ENCODE data around the gene CACNA1B.
"Not testable (repeated sequence)": the region's sequence is repeated elsewhere in the genome, so short reads cannot be mapped to it uniquely, and the experiment has no call there.

CACNA1B gene

DNA sequence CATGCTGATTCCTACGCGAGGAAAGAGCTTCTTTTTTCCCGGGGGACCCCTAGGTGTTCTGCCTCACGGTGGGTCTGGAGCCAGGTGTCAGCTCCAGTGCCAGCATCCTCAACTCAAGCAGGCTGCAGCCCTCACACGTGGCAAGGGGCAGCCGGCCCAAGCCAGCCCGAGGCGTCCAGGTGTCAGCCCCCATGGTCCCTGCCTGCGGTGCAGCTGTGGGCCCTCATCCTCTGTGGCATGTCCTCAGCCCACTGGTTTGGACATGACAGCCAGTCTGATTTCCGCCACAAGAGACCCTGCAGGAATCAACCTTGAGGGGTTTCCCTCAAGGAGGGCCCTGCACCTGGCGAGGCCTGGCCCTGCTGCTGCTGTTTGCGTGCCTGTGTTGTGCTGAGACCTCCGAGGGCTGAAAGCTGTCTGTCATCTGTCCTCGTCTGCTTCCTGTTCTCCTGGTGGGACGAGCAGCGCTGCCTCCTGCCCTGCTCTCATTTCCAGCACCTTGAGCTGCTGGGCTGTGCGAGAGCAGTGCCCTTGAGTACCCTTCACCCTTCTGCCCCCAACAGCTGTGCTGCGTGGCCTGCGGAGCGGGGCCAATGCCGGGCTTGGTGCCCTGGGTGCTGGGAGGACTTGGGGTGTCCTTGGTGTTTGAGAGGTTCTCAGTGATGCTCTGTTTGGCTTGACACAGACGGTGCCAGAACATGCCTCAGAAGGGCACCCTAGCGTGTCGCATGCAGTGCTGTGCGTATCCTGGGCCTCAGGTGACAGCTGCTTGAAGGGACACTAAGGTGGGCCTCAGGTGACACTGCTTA, 137.6 kb downstream of the CACNA1B start:
- no peak for TF ChIP-seq GABPA (IDR thresholded peaks at IDR 0.05; ENCODE audit: low read depth)
- TF ChIP-seq, protein P1, sequence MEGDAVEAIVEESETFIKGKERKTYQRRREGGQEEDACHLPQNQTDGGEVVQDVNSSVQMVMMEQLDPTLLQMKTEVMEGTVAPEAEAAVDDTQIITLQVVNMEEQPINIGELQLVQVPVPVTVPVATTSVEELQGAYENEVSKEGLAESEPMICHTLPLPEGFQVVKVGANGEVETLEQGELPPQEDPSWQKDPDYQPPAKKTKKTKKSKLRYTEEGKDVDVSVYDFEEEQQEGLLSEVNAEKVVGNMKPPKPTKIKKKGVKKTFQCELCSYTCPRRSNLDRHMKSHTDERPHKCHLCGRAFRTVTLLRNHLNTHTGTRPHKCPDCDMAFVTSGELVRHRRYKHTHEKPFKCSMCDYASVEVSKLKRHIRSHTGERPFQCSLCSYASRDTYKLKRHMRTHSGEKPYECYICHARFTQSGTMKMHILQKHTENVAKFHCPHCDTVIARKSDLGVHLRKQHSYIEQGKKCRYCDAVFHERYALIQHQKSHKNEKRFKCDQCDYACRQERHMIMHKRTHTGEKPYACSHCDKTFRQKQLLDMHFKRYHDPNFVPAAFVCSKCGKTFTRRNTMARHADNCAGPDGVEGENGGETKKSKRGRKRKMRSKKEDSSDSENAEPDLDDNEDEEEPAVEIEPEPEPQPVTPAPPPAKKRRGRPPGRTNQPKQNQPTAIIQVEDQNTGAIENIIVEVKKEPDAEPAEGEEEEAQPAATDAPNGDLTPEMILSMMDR (IDR thresholded peaks at IDR 0.05; ENCODE audit: insufficient read depth, low read length), result no peak
- TF ChIP-seq SPI1 (IDR thresholded peaks at IDR 0.05; ENCODE audit: borderline replicate concordance, low read depth), result no peak
- TF ChIP-seq, protein P2, sequence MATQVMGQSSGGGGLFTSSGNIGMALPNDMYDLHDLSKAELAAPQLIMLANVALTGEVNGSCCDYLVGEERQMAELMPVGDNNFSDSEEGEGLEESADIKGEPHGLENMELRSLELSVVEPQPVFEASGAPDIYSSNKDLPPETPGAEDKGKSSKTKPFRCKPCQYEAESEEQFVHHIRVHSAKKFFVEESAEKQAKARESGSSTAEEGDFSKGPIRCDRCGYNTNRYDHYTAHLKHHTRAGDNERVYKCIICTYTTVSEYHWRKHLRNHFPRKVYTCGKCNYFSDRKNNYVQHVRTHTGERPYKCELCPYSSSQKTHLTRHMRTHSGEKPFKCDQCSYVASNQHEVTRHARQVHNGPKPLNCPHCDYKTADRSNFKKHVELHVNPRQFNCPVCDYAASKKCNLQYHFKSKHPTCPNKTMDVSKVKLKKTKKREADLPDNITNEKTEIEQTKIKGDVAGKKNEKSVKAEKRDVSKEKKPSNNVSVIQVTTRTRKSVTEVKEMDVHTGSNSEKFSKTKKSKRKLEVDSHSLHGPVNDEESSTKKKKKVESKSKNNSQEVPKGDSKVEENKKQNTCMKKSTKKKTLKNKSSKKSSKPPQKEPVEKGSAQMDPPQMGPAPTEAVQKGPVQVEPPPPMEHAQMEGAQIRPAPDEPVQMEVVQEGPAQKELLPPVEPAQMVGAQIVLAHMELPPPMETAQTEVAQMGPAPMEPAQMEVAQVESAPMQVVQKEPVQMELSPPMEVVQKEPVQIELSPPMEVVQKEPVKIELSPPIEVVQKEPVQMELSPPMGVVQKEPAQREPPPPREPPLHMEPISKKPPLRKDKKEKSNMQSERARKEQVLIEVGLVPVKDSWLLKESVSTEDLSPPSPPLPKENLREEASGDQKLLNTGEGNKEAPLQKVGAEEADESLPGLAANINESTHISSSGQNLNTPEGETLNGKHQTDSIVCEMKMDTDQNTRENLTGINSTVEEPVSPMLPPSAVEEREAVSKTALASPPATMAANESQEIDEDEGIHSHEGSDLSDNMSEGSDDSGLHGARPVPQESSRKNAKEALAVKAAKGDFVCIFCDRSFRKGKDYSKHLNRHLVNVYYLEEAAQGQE (IDR thresholded peaks at IDR 0.05; ENCODE audit: insufficient replicate concordance, low read depth), result no peak
- TF ChIP-seq POLR2AphosphoS5 (IDR thresholded peaks at IDR 0.05; ENCODE audit: low read depth), result no peak
- Histone ChIP-seq H3K27ac (replicated peaks) (no peak overlapping the region), H3K4me3 (replicated peaks; ENCODE audit: insufficient read depth, low read length) (no peak overlapping the region), H3K27me3 (ENCODE audit: insufficient read depth, poor library complexity, severe bottlenecking) (no peaks in the 10 kb centered on the region)
- no peak for DNase-seq (ENCODE audit: low read depth in 1 of 2, low spot score in 1 of 2)

DNA sequence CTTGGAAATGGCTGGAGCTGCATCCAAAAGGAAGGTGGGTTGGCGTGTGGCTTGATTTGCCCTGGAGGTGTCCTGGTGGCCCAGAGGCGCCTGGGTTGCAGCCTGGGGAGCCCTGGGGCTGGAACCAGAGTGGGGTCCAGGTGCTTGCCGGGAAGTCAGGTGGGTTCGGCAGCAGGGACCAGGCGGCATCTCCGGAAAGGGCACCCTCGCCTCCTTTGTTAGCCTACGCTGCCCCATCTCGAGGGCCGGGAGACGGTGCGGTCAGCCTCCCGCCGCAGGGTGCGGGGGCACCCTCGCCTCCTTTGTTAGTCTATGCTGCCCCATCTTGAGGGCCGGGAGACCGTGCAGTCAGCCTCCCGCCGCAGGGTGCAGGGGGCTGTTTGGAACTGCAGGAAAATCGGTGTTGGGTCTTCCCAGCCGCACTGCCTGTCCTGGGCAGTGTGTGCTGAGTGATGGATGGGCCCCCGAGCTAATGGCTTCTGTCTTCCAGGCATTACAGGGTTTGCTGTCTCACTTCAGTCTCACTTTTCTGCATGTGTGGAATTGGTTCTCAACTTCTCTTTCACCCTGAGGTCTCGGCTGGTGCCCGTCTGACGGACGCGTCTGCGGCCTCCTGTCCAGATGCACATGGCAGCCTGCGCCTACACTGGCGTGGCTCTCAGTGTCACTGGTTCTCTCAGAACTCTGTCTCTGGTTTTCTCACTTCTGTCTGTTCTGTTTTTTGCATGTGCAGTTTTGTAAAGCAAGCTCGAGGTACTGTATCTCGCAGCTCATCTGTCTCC, 139.0 kb downstream of the CACNA1B start:
- DNase-seq (ENCODE audit: low read depth in 1 of 2, low spot score in 1 of 2), result no peak
- Histone ChIP-seq H3K4me3 (replicated peaks; ENCODE audit: insufficient read depth, low read length) (no peak overlapping the region), H3K27me3 (ENCODE audit: insufficient read depth, poor library complexity, severe bottlenecking) (no peaks in the 10 kb centered on the region), H3K27ac (replicated peaks) (no peak overlapping the region)
- no peak for TF ChIP-seq GABPA (IDR thresholded peaks at IDR 0.05; ENCODE audit: low read depth)
- TF ChIP-seq POLR2AphosphoS5 (IDR thresholded peaks at IDR 0.05; ENCODE audit: low read depth), result no peak
- no peak for TF ChIP-seq SPI1 (IDR thresholded peaks at IDR 0.05; ENCODE audit: borderline replicate concordance, low read depth)
- TF ChIP-seq, protein P1 (IDR thresholded peaks at IDR 0.05; ENCODE audit: insufficient read depth, low read length), result no peak
- TF ChIP-seq, protein P2 (IDR thresholded peaks at IDR 0.05; ENCODE audit: insufficient replicate concordance, low read depth), result no peak

DNA sequence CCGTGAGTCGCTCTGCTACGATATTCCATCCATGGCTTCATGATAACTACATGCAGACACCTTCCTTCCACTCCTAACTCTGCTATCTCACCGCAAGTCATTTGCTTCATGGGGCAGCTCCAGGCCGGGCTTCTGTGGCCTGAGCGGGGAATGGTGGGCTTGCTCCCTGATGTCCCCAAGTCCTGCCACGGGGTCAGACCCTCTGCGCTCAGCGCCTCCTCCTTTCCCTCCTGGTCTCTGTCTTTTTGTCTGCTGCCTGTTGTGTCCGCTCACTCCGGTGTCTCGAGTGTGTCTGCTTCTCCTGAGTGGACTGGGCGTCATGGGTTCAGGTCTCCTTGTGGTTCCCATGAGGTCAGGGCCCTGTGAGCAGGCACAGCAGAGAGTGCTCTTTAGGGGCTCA, 139.6 kb downstream of the CACNA1B start:
- Histone ChIP-seq H3K27ac (replicated peaks) (no peak overlapping the region), H3K27me3 (ENCODE audit: insufficient read depth, poor library complexity, severe bottlenecking) (no peaks in the 10 kb centered on the region), H3K4me3 (replicated peaks; ENCODE audit: insufficient read depth, low read length) (no peak overlapping the region)
- TF ChIP-seq GABPA (IDR thresholded peaks at IDR 0.05; ENCODE audit: low read depth), result no peak
- TF ChIP-seq, protein P2 (IDR thresholded peaks at IDR 0.05; ENCODE audit: insufficient replicate concordance, low read depth), result no peak
- TF ChIP-seq, protein P1 (IDR thresholded peaks at IDR 0.05; ENCODE audit: insufficient read depth, low read length), result no peak
- no peak for TF ChIP-seq POLR2AphosphoS5 (IDR thresholded peaks at IDR 0.05; ENCODE audit: low read depth)
- no peak for TF ChIP-seq SPI1 (IDR thresholded peaks at IDR 0.05; ENCODE audit: borderline replicate concordance, low read depth)
- DNase-seq (ENCODE audit: low read depth in 1 of 2, low spot score in 1 of 2), result no peak

DNA sequence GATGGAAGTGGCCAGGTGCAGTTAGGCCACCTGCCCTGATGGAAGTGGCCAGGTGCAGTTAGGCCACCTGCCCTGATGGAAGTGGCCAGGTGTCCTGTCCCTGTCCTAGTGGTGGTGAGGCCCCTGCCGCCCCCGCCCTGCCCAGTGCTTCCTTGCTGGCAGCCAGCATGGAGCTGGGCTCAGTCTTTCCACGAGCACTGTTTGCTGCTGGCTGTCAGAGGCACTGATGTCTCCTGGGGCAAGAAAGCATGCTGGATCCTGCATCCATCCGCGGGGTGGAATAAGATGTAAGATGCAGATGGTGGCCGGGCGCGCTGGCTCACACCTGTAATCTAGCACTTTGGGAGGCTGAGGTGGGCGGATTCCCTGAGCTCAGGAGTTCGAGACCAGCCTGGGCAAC, 141.9 kb downstream of the CACNA1B start:
- not testable (repeated sequence) for H3K4me3 ChIP-seq (replicated peaks; ENCODE audit: insufficient read depth, low read length); H3K27me3 ChIP-seq (ENCODE audit: insufficient read depth, poor library complexity, severe bottlenecking); H3K27ac ChIP-seq (replicated peaks); DNase-seq (ENCODE audit: low read depth in 1 of 2, low spot score in 1 of 2)
